ENCODE results near the gene CNST.
"Not testable (repeated sequence)": the region's sequence is repeated elsewhere in the genome, so short reads cannot be mapped to it uniquely, and the experiment has no call there.

The CNST gene

DNA sequence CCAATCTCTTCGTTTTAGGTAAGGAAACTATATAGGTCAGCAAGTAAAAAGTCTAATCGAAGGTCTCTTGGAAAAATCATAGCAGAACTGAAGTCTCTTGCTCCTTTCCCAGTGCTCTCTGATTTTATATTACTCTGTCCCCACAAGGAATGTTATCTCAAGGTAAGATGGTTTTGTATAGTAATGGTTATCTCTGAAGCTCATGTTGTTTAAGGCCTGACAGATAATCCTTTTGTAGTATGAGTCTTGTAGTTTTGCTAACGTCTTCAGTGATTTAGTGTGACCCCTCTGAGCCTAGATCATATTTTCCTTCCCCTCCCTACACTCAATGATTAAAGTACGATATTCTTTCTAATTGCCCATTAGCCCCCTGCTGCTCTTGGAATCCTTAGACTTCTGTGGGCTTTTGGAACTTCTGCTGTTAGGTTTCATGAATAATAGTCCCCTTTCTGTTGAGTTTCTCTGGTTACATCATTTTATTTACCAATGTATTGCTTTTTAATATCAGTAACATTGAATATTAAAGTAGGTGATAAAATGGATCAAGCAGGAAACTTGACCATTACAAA, 52.1 kb downstream of the CNST start:
- no peak for DNase-seq (ENCODE audit: low read depth)

DNA sequence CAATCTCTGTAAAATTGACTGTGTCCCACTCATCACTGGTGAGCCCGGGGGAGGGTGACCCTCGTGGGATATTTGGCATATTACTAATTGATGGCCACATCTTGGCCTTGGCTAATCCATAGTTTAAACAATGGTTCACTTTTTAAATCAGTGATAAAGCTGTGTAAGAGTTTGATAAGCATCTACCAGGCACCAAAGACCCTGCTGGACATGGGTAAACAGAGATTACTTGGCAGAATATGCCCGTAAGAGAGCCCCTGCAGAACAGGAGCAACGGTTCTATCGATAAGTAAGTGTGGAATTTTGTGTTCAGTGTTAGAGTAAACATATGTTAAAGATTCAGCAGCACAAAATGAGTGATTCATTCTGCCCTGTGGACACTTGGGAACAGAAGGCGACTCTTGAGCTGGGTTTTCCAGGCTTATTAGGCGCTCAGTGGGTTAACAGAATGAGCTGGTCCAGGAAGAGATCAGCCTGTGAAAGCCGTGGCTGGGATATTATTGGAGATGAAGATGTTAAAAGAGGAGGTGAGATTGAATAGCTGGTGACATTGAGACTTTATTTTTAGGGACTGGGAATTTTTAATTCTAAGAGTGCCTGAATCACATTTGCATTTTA, 55.9 kb downstream of the CNST start:
- DNase-seq (ENCODE audit: low read depth): no peak

DNA sequence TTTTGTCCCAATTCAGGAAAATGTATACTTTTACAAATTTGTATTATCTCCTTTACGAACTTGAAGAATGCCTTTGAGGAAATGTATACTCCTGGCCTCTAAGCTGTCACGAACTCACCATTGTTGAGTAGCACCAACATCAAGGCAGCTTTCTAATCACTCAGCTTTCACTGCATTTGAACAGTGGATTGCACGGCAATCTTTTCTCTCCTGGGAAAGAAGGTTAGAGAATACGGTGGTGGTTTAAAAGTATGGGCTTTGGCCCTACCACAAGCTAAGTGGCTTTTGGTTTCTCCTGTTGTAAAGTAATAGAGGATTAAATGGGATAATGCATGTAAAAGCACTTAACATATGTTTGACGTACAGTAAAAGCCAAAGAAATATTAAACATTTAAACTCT, 57.8 kb downstream of the CNST start:
- no peak for DNase-seq (ENCODE audit: low read depth)

- DNase-seq (ENCODE audit: low read depth): no peak
Observed at GRCh38 chr1:246629030-246629429, 62.8 kb downstream of the CNST start.

DNA sequence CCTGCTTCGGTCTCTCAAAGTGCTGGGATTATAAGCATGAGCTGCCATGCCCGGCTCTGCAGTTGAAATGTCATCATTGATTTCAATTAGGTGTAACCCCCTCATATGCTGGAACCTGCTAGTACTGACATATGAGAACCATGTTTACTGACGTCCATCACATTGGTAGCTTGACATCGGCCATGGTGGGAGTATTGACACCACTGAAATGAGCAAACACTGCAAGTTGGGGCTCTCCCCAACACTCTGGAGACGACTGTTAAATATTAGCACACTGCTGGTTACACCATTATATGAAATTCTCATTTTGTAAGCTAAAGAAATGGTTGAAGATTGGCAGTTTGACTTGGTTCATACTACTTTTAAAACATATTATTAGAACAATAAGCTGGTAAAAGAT, 63.7 kb downstream of the CNST start:
- no peak for DNase-seq (ENCODE audit: low read depth)

DNA sequence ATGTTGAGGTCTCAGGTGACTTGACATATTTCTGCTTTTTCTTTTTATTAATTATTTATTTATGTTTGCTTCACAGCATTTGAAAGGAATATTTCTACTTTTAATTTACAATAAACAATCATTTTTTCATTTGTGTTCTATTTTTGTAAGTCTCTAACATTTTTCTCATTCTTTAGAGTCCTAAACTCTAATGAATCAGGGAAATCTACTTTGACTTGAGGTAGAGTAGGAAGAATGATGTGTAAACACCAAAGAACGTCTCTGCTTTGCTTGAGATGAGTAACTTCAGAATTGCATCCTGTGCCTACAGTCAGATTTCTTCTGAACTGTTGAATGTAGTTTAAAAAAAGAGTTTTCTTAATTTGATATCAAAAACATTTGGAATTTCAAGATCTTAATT, 65.2 kb downstream of the CNST start:
- DNase-seq (ENCODE audit: low read depth): no peak

- DNase-seq (ENCODE audit: low read depth): no peak
Observed at GRCh38 chr1:246632281-246633168, 66.3 kb downstream of the CNST start.

- not testable (repeated sequence) for DNase-seq (ENCODE audit: low read depth)
Observed at GRCh38 chr1:246634659-246635058, 68.4 kb downstream of the CNST start.

DNA sequence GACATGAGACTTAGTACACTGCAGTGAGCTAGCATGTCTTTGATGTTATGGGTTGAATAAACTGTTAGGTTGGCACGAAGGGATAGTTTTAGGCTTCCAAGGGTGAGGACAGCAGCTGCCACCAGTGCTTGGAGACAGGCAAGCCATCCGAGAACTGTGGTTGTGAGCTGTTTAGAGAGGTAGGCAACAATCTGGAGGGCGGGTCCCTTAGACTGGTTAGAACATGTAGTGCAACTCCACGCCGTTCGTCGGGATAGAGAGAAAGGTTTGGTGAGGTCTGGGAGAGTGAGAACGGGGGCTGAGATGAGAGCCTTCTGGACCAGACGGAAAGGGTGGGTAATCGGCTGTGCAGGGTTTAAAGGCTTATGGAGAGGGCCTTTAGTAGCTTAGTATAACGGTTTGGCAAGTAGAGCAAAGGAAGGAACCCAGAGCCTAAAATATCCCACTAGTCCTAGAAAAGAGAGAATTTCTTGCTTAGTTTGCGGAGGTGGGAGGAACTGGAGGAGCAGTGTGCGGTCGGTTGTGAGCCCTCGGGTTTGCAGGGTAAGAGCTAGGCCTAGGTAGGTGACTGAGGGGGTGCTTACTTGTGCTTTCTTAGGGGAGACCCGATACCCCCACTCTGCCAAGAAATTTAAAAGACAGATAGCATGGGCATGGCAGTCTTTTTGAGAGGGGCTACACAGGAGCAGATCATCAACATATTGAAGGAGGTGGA, 72.8 kb downstream of the CNST start:
- DNase-seq (ENCODE audit: low read depth): no peak

- no peak for DNase-seq (ENCODE audit: low read depth)
Observed at GRCh38 chr1:246639732-246640131, 73.5 kb downstream of the CNST start.

GRCh38 chr1:246640747-246641146, 74.5 kb downstream of the CNST start:
- no peak for DNase-seq (ENCODE audit: low read depth)

DNA sequence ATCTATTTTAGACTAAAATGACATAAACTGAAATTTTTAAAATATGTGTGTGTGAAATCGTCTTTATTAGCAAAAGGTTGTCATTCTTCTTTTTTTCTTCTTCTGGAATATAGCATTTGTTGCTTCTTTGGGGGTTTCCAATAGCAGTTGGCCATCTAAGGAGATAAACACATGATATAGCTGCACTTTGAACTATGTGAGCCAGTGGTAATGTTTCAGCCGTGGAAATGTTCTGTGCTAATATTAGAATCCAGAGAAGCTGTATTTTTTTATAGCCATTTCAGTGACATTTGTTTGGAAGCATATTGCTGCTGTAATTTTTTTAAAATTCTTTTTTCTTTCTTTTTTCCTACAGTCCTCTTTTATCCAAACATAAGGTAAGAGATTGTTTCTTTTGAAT, 75.1 kb downstream of the CNST start:
- DNase-seq (ENCODE audit: low read depth): no peak

DNA sequence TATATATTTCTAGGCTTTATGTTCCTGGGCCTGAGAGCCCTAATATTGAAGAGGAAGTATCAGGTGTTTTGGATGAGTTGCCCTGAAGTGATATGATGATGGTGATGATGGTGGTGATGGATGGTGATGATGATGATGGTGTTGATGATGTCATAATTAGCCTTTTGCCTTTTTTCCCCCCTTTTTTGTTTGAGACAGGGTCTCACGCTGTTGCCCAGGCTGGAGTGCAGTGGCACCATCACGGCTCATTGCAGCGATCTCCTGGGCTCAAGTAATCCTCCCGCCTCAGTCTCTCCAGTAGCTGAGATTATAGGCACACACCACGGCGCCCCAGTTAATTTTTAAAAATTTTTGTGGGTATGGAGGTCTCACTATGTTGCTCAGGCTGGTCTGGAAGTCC, 76.5 kb downstream of the CNST start:
- DNase-seq (ENCODE audit: low read depth): no peak

DNA sequence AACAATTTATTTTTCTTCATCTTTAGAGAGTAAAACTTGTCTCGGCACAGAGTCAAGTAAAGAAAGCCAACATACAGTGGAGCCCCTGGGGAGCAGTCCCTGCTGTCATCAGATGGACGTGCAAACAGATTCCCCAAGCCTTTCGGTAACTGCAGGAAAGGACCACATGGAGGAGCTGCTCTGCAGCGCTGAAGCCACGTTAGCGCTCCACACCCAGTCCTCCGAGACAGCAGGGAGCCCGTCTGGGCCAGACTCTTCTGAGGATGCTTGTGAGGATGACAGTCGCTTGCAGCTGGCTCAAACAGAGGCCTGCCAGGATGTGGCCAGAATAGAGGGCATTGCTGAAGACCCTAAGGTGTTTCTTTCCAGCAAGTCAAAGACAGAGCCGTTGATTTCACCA, 80.9 kb downstream of the CNST start:
- DNase-seq (ENCODE audit: low read depth): no peak

GRCh38 chr1:246647513-246647912, 81.3 kb downstream of the CNST start:
- DNase-seq (ENCODE audit: low read depth): no peak

- no peak for DNase-seq (ENCODE audit: low read depth)
Observed at GRCh38 chr1:246651012-246651695, 84.9 kb downstream of the CNST start.

DNA sequence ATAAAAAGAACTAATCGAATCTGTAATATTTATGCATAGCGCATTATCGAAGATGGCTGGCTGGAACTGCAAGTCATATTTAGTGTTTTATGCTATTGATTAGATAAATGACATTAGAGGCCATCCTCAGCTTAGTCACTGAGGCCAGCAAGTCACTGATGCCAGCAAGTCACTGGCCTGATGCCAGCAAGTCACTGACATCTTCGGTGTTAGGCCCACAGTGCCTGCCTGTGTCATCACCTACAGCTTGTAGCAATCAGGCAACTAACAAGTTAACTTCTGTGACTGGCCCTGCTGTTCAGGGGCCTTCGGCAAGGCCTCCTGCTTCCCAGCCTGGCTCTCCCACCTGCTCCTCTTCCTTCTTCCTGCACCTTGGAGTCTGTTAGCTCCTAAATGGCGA, 92.3 kb downstream of the CNST start:
- DNase-seq (ENCODE audit: low read depth): no peak

DNA sequence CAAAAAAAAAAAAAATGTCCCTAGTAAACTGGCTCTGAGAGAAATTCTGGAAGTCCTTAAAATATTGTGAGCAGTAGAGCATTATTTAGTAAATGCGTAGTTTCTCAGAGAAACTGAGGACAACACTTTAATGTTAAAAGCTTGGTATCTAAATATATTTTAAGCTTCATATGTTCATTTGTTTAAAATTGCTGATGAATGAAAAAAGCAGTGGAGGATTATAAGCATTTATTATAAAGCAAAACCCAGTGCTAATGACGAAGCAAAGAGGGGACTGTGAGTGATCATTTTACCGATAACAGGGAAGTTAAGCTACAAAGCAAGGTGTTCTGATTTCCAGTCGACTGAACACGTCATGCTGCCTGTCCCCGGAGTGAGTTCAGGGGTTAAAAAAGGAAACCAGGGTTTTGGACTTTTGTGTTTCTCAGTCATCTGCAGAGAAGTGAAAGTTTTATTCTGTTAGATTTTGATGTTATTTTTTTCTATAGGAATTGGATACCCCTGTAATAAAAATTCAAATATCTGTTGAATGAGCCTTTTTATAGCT, 93.4 kb downstream of the CNST start:
- no peak for DNase-seq (ENCODE audit: low read depth)

DNA sequence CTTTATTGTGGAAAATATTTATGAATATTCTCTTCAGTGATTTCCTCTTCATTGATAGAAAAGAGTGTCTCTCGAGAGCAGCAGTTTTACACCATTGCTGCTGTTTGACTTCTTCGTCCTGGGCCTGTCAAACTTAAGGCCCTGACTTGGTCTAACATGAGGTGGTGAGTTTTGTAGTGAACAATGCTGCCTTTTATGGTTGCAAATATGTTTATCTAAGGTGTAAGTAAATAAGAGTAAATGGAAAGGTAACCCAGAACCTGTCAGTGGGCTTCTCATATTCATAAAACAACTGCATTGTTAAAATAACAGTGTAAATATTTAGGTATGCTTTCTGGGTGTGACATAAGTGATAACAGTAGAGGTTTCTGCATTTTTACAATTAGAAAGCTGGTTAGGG, 95.2 kb downstream of the CNST start:
- no peak for DNase-seq (ENCODE audit: low read depth)

GRCh38 chr1:246667773-246668172, 101.5 kb downstream of the CNST start:
- no peak for DNase-seq (ENCODE audit: low read depth)

GRCh38 chr1:246669659-246670058, 103.4 kb downstream of the CNST start:
- no peak for DNase-seq (ENCODE audit: low read depth)

GRCh38 chr1:246674049-246674448, 107.8 kb downstream of the CNST start:
- DNase-seq (ENCODE audit: low read depth): no peak

Measured in T-helper 22 cell (primary cell).